GM21723 (cell line): ENCODE measurements around the gene SLX1B.
"Not testable (repeated sequence)": the region's sequence is repeated elsewhere in the genome, so short reads cannot be mapped to it uniquely, and the experiment has no call there.

Experiments
- ATAC-seq: cut with Tn5 transposase; IDR thresholded peaks from one replicate; pipeline ENCODE4 v1.9.1; 2021; ENCODE audit warnings: mild to moderate bottlenecking, moderate library complexity; ENCODE audit not compliant: unreplicated experiment

The SLX1B gene

GRCh38 chr16:29454269-29454668 is at the start of gene SLX1B, which contains the start of gene BOLA2:
TSS of gene SLX1B (plus strand) at chr16:29454533.
TSS of gene BOLA2 (minus strand) at chr16:29454351. CDS start at chr16:29454253, 98 bp downstream.
- ATAC-seq, result peak; percentile 86

DNA sequence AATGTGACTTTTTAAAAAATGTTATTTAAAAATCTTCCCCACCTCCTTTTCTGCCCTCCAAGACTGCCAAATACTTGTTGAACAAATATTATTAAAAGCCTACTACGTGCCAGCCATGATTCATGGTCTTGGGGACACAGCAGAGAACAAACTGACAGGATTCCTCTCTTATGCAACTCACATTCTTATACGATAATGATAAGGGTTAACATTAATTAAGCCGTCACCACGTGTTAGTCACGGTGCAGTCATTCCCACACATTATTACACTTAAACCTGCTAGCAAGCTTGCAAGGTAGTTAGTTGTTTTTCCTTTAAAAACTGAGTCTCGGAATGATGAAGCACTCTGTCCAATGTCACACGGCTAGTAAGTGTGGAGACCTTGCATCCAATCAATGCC is 49.1 kb upstream of the SLX1B start:
- not testable (repeated sequence) for ATAC-seq

DNA sequence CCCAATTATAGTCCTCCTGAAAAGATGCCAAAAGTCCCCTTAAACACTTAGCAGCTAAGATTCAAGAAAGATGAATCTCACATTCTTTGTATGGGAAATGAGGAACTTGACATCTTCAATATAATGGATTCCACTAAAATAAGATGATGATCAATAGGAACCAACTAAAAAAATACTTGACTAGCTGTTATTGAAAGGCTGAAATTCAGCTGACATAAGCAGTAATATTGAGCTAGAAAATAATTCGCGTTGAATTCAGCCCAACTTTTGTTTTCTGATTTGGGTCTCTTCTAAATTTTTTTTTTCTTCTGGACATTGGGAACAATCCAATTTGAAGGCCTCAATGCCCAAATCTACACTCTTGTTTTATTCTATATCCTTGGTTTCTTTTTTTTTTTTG is 30.7 kb upstream of the SLX1B start:
- not testable (repeated sequence) for ATAC-seq

DNA sequence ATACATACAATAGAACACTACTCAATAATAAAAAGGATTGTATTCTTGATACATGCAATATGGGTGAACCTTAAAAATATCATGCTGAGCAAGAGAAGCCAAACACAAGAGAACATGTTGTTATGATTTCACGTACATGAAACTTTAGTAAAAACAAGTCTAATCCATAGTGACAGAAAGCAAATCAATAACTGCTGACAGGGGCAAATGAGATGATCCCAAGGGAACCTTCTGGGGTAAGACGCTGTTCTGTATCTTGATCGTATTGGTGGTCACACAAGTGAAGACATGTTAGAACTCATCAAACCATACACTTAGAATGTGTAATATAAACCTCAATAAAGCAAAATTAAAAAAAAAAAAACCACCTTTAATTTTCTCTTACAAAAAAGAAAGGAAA is 28.9 kb upstream of the SLX1B start:
- not testable (repeated sequence) for ATAC-seq

- peak; percentile 20 for ATAC-seq
These were observed 579 bp upstream of the SLX1B start for GRCh38 chr16:29453754-29454153.

DNA sequence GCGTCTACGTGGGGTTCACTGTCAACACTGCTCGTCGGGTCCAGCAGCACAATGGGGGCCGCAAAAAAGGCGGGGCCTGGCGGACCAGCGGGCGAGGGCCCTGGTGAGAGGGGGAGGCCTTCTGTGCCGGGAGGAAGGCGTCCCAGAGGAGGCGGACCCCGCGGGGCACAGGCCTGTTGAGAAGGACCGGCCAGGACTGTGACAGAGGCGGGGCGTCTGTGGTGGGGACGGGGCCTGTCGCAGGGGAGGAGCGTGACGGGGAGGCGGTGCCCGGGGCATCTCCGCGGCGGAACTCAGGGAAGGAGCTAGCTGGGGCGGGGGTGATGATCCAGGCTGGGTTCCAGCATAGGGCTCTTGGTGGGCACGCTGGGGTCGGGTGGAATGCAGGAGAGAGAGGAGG is 495 bp downstream of the SLX1B start:
- ATAC-seq, result peak; percentile 58

GRCh38 chr16:29457660-29458059 is 3.3 kb downstream of the SLX1B start:
- not testable (repeated sequence) for ATAC-seq

DNA sequence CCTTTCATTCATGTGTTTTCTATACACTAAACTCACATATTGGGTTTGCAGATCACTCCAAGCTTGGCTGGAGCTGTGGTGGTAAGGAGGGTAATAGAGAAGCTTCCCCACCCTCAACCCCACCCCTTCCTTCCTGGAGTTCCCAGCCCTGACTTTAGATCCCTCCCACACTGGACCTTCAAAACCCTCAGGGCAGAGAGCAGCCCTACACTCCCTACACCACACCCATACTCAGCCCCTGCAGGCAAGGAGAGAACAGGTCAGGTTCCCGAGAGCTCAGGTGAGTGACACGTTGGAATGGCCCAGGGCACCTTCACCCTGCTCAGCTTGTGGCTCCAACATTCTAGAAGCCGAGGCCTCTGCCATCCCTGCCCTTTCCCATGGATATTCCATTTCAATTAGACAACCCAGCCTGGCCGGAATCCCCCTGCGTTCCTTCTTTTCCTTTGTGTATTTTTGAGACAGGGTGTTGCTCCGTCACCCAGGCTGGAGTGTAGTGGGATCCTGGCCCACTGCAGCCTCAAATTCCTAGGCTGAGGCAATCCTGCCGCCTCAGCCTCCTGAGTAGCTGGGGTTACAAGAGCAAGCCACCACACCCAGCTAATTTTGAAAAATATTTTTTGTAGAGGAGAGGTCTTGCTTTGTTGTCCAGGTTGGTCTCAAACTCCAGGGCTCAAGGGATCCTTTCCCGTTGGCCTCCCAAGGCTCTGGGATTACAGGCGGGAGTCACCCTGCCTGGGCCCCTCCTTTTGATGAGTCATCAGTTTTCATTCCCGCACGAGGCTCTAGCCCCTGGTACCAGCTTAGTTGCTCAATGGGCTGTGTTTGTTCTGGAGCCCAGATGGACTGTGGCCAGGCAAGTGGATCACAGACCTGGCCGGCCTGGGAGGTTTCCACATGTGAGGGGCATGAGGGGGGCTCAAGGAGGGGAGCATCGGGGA is 5.6 kb downstream of the SLX1B start, which contains the start of gene SULT1A4:
Gene SULT1A4 (plus strand): TSS at position 208 of the 941 bp plus-strand sequence. CDS start 1,473 bp downstream, outside the sequence.
- not testable (repeated sequence) for ATAC-seq

DNA sequence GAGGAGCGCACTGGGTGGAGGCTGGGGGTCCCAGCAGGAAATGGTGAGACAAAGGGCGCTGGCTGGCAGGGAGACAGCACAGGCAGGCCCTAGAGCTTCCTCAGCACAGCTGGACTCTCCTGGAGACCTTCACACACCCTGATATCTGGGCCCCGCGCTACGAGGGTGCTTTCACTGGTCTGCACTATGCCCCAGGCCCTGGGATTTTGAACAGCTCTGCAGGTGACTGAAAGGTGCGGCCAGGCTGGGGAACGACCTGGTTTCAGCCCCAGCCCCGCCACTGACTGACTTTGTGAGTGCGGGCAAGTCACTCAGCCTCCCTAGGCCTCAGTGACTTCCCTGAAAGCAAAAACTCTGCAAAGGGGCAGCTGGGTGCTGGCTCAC is 6.3 kb downstream of the SLX1B start:
- ATAC-seq, result not testable (repeated sequence)

DNA sequence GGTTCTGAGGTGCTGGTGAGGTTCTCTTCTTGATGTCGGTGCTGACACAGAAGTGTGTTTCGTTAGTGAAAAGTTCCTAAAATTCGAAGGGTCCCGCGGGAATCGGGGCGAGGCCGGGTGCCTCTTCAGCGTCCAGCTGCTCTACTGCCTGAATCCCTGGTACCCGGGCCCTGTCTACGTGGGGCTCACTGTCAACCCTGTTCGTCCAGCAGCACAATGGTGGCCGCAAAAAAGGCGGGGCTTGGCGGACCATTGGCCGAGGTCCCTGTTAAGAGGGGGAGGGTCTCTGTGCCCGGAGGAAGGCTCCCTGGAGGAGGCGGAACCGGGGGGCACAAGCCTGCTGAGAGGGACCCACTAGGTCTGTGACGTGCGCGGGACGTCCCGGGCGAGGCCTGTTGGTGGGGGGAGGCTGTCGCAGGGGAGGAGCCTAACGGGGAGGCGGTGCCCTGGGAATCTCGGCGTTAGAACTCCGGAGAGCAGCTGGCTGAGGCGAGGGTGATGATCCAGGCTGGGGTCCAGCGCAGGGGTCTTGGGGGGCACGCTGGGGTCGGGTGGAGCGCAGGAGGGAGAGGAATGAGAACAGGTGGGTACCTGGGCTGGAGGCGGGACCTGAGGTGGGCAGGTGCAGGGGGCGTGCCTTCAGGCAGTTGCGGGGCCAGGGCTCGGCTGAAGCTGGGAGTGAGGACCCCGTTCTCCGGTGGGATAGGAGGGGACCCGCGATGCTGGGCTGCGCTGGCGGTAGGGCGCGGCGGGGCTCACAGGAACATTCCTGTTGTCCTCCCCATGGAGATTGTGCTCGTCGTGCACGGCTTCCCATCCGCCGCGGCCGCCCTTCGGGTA is 11.9 kb downstream of the SLX1B start:
- ATAC-seq, result not testable (repeated sequence)

- not testable (repeated sequence) for ATAC-seq
These were observed 12.6 kb downstream of the SLX1B start for GRCh38 chr16:29466904-29467303.

- not testable (repeated sequence) for ATAC-seq
These were observed 13.5 kb downstream of the SLX1B start for GRCh38 chr16:29467654-29468366.

DNA sequence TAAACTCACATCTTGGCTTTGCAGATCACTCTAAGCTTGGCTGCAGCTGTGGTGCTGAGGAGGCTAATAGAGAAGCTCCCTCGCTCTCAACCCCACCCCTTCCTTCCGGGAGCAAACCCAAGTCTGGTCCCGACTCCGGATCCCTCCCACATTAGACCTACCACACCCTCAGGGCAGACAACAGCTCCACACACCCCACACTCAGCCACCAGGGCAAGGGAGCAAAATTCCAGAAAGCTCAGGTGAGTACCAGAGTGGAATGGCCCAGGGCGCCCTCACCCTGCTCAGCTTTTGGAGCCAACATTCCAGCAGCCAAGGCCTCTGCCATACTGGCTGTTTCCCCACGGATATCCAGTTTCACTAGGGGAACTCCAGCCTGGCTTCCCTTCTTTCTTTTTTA is 15.3 kb downstream of the SLX1B start:
- ATAC-seq, result not testable (repeated sequence)

- not testable (repeated sequence) for ATAC-seq
These were observed 17.7 kb downstream of the SLX1B start for GRCh38 chr16:29472065-29472464.

- ATAC-seq, result not testable (repeated sequence)
These were observed 27.9 kb downstream of the SLX1B start for GRCh38 chr16:29482276-29482675.

GRCh38 chr16:29506308-29506707 is 52.0 kb downstream of the SLX1B start, which contains the start of gene NPIPB12:
TSS of gene NPIPB12 (minus strand) at chr16:29506408.
- ATAC-seq, result not testable (repeated sequence)
